Measurements from ENCODE around the gene NSFL1C. TPM values are rescaled to one million over a fixed set of nuclear protein-coding genes. Genes with fewer than 3 reads are reported as not detected.

NSFL1C gene
- total RNA-seq, 1 donor: 30.0 TPM

GRCh38 chr20:1436263-1436662 lies 30.4 kb downstream of the NSFL1C start:
- no peak overlapping the region for H3K27ac ChIP-seq (ENCODE audit: low read depth, low read length)
- H2AFZ ChIP-seq (ENCODE audit: low read length): no peak overlapping the region
- H4K20me1 ChIP-seq (ENCODE audit: insufficient read depth, low read length): no peaks in the 10 kb centered on the region
- H3K27me3 ChIP-seq (ENCODE audit: insufficient read depth, low read length): no peaks in the 10 kb centered on the region
- no peak overlapping the region for H3K4me2 ChIP-seq (ENCODE audit: insufficient read depth, low read length)
- no peak for TF ChIP-seq CTCF (IDR thresholded peaks at IDR 0.05; ENCODE audit: extremely low read depth, low read depth, low read length)
- no peaks in the 10 kb centered on the region for H3K36me3 ChIP-seq (ENCODE audit: insufficient read depth, low read length)
- DNase-seq (ENCODE audit: insufficient read length, low spot score, missing footprints): no peak
- H3K4me3 ChIP-seq (ENCODE audit: insufficient read depth, low read length): no peak overlapping the region
- H3K9me3 ChIP-seq (ENCODE audit: low read depth, low read length): no peaks in the 10 kb centered on the region
- H3K79me2 ChIP-seq (ENCODE audit: insufficient read depth, low read length): no peaks in the 10 kb centered on the region
- H3K4me1 ChIP-seq (ENCODE audit: insufficient read depth, low read length): peaks cover 12% of the 10 kb centered on the region

- H3K9me3 ChIP-seq (ENCODE audit: low read depth, low read length): no peaks in the 10 kb centered on the region
- no peak overlapping the region for H3K4me3 ChIP-seq (ENCODE audit: insufficient read depth, low read length)
- no peak for DNase-seq (ENCODE audit: insufficient read length, low spot score, missing footprints)
- no peaks in the 10 kb centered on the region for H4K20me1 ChIP-seq (ENCODE audit: insufficient read depth, low read length)
- H3K36me3 ChIP-seq (ENCODE audit: insufficient read depth, low read length): no peaks in the 10 kb centered on the region
- no peak overlapping the region for H3K4me2 ChIP-seq (ENCODE audit: insufficient read depth, low read length)
- no peaks in the 10 kb centered on the region for H3K27me3 ChIP-seq (ENCODE audit: insufficient read depth, low read length)
- no peak overlapping the region for H2AFZ ChIP-seq (ENCODE audit: low read length)
- TF ChIP-seq CTCF (IDR thresholded peaks at IDR 0.05; ENCODE audit: extremely low read depth, low read depth, low read length): no peak
- no peaks in the 10 kb centered on the region for H3K79me2 ChIP-seq (ENCODE audit: insufficient read depth, low read length)
- peaks cover 12% of the 10 kb centered on the region for H3K4me1 ChIP-seq (ENCODE audit: insufficient read depth, low read length)
- H3K27ac ChIP-seq (ENCODE audit: low read depth, low read length): peak overlapping the region; percentile 13
These were observed 31.3 kb downstream of the NSFL1C start for GRCh38 chr20:1435337-1435699.

GRCh38 chr20:1434571-1435336 lies 31.9 kb downstream of the NSFL1C start:
- peaks cover 12% of the 10 kb centered on the region for H3K4me1 ChIP-seq (ENCODE audit: insufficient read depth, low read length)
- H3K9me3 ChIP-seq (ENCODE audit: low read depth, low read length): no peaks in the 10 kb centered on the region
- peak overlapping the region; percentile 46 for H3K27ac ChIP-seq (ENCODE audit: low read depth, low read length)
- H3K4me3 ChIP-seq (ENCODE audit: insufficient read depth, low read length): no peak overlapping the region
- no peaks in the 10 kb centered on the region for H3K79me2 ChIP-seq (ENCODE audit: insufficient read depth, low read length)
- TF ChIP-seq CTCF (IDR thresholded peaks at IDR 0.05; ENCODE audit: extremely low read depth, low read depth, low read length): no peak
- H4K20me1 ChIP-seq (ENCODE audit: insufficient read depth, low read length): no peaks in the 10 kb centered on the region
- H3K4me2 ChIP-seq (ENCODE audit: insufficient read depth, low read length): no peak overlapping the region
- peak; percentile 57 for DNase-seq (ENCODE audit: insufficient read length, low spot score, missing footprints)
- H3K36me3 ChIP-seq (ENCODE audit: insufficient read depth, low read length): no peaks in the 10 kb centered on the region
- no peaks in the 10 kb centered on the region for H3K27me3 ChIP-seq (ENCODE audit: insufficient read depth, low read length)
- H2AFZ ChIP-seq (ENCODE audit: low read length): no peak overlapping the region

GRCh38 chr20:1431158-1431557 lies 35.5 kb downstream of the NSFL1C start:
- Histone ChIP-seq H3K79me2 (ENCODE audit: insufficient read depth, low read length) (no peaks in the 10 kb centered on the region), H3K9me3 (ENCODE audit: low read depth, low read length) (no peaks in the 10 kb centered on the region), H3K27me3 (ENCODE audit: insufficient read depth, low read length) (no peaks in the 10 kb centered on the region), H3K36me3 (ENCODE audit: insufficient read depth, low read length) (no peaks in the 10 kb centered on the region), H3K4me2 (ENCODE audit: insufficient read depth, low read length) (no peak overlapping the region), H2AFZ (ENCODE audit: low read length) (no peak overlapping the region), H4K20me1 (ENCODE audit: insufficient read depth, low read length) (no peaks in the 10 kb centered on the region), H3K27ac (ENCODE audit: low read depth, low read length) (no peak overlapping the region), H3K4me1 (ENCODE audit: insufficient read depth, low read length) (peaks cover 12% of the 10 kb centered on the region), H3K4me3 (ENCODE audit: insufficient read depth, low read length) (no peak overlapping the region)
- TF ChIP-seq CTCF (IDR thresholded peaks at IDR 0.05; ENCODE audit: extremely low read depth, low read depth, low read length): no peak
- no peak for DNase-seq (ENCODE audit: insufficient read length, low spot score, missing footprints)

Data from osteoblast (primary cell).